Measurements from ENCODE around the gene USP53. TPM values are rescaled to one million over a fixed set of nuclear protein-coding genes. Genes with fewer than 3 reads are reported as not detected.

Gene USP53
- total RNA-seq, 3 donors from 2014 or later = 57.7 to 118 (median 67.6) TPM

DNA sequence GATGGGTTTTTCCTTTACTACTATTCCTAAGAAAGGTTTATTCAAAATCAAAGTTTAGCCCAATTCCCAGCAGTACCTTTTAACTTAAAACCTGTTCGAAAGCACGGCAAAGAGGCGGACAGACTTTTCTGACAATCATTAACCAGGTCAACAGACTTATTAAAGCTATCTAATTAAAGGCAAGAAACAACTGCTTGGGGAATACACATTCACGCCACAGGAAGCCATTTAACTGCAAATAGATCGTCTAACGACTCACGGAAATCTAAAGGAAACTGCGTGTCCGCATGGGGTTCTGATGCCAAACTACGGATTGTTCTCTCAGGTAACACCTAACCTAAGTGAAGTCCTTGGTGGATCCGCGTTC is 663 bp upstream of the USP53 start:
- intact Hi-C loops (cut with DNase I, micrococcal nuclease) = no loop called here
- Histone ChIP-seq H3K4me3 (peak overlapping the region; percentile 83), H3K9me3 (no peaks in the 10 kb centered on the region), H3K4me1 (ENCODE audit: low read depth) (peaks cover 21% of the 10 kb centered on the region), H3K36me3 (ENCODE audit: low read depth) (peaks cover 5% of the 10 kb centered on the region)
- TF ChIP-seq, protein P1, sequence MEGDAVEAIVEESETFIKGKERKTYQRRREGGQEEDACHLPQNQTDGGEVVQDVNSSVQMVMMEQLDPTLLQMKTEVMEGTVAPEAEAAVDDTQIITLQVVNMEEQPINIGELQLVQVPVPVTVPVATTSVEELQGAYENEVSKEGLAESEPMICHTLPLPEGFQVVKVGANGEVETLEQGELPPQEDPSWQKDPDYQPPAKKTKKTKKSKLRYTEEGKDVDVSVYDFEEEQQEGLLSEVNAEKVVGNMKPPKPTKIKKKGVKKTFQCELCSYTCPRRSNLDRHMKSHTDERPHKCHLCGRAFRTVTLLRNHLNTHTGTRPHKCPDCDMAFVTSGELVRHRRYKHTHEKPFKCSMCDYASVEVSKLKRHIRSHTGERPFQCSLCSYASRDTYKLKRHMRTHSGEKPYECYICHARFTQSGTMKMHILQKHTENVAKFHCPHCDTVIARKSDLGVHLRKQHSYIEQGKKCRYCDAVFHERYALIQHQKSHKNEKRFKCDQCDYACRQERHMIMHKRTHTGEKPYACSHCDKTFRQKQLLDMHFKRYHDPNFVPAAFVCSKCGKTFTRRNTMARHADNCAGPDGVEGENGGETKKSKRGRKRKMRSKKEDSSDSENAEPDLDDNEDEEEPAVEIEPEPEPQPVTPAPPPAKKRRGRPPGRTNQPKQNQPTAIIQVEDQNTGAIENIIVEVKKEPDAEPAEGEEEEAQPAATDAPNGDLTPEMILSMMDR (IDR thresholded peaks at IDR 0.05) = no peak
- peak; percentile 2 for ATAC-seq
- no peak for DNase-seq

DNA sequence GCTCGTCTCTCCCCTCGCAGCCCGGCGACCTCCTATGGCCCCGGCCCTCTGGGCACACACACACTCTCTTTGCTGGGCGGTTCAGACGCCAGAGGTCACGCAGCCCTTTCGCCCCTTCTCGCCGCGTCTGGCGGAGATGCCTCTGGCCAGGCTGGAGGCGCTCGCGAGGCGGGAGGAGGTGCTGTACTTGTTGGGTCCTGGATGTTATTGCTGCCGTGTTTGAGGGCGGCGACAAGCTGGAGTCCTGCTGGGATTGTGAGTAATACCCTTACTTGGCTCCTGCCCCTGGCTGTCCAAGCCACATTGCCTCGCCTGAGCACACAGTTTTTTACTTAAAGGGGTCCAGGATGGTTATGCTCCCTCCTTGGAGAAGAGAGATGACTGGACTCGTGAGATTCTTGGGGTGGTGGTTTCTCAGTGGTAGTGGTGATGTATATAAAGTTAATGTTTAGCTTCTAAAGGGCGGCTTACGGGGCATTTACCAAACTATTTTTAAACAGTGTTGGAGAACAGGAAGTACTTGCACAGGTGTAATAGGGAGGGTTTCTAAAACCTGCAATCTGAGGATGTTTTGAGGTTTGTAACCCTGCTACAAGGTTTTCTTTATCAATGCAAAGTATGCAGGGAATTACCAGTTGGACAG is 572 bp downstream of the USP53 start:
- TF ChIP-seq, protein P1 (IDR thresholded peaks at IDR 0.05) = no peak
- no peaks in the 10 kb centered on the region for H3K9me3 ChIP-seq
- peak; percentile 71 for ATAC-seq
- intact Hi-C loops (cut with DNase I, micrococcal nuclease) = no loop called here
- peaks cover 28% of the 10 kb centered on the region for H3K4me1 ChIP-seq (ENCODE audit: low read depth)
- H3K4me3 ChIP-seq = peak overlapping the region; percentile 83
- DNase-seq = peak; percentile 82 to 90 (median 87)
- H3K36me3 ChIP-seq (ENCODE audit: low read depth) = peaks cover 5% of the 10 kb centered on the region

DNA sequence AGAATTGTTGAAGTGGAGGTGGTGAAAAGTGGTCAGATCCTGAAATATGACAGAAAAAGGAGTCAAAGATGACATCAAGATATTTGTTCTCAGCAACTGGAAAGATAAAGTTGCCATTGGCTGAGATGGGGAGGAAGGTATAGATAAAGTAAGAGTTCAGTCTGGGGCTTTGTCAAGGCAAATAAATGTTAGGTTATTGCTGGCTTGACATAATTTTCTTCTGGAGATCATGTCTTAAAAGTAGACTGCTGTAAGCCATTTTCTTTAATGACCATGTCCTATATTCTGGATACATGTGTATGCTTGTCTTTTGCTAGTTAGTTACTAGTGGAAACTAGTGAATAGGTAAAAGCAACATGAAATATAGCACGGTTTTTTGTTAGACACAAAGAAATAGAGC is 5.6 kb downstream of the USP53 start:
- Histone ChIP-seq H3K36me3 (ENCODE audit: low read depth) (no peaks in the 10 kb centered on the region), H3K4me1 (ENCODE audit: low read depth) (peaks cover 18% of the 10 kb centered on the region), H3K4me3 (no peak overlapping the region), H3K9me3 (no peaks in the 10 kb centered on the region)
- intact Hi-C loops (cut with DNase I, micrococcal nuclease) = no loop called here
- ATAC-seq (no peak), DNase-seq (no peak)
- TF ChIP-seq, protein P1 (IDR thresholded peaks at IDR 0.05) = no peak

DNA sequence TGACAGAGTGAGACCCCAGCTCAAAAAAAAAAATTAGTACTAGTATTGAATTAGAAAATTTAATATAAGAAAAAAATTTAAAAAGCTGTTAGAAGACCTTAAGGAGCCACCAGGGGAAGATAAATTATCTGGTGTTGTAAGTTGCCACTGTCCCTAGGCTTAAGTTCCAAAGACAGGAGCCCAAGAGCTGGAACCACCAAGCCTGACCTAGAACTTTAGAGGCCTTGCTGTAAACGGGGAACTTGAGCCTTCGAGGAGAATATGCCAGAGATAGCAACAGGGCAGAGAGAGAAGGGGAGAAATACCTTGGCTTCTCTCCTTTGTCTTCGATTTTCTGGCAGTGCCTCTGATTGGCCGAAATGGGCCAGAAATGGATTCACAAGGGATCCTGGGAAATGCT is 8.9 kb downstream of the USP53 start:
- no peak overlapping the region for H3K4me3 ChIP-seq
- peaks cover 7% of the 10 kb centered on the region for H3K4me1 ChIP-seq (ENCODE audit: low read depth)
- no peaks in the 10 kb centered on the region for H3K9me3 ChIP-seq
- DNase-seq (no peak), ATAC-seq (no peak)
- no peaks in the 10 kb centered on the region for H3K36me3 ChIP-seq (ENCODE audit: low read depth)
- intact Hi-C loops (cut with DNase I, micrococcal nuclease) = no loop called here
- TF ChIP-seq, protein P1 (IDR thresholded peaks at IDR 0.05) = no peak

DNA sequence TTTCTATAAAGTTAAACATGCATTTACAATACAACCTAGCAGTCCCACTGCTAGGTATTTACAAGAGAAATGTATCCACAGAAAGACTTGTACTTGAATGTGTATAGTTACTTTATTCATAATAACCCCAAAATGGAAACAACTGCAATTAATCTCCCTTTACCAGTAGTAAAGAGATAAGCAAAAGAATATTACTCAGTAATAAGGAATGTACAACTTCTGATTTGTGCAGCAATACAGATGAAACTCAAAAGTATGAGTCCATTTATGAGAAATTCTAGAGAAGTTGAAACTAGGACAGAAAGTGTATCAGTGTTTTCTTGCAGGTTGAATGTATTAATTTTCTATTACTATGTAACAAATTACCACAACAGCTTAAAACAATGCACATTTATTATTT is 15.2 kb downstream of the USP53 start:
- TF ChIP-seq, protein P1 (IDR thresholded peaks at IDR 0.05) = no peak
- no peaks in the 10 kb centered on the region for H3K4me1 ChIP-seq (ENCODE audit: low read depth)
- no peaks in the 10 kb centered on the region for H3K36me3 ChIP-seq (ENCODE audit: low read depth)
- H3K4me3 ChIP-seq = no peak overlapping the region
- DNase-seq (no peak), ATAC-seq (no peak)
- intact Hi-C loops (cut with DNase I, micrococcal nuclease) = no loop called here
- H3K9me3 ChIP-seq = no peaks in the 10 kb centered on the region

DNA sequence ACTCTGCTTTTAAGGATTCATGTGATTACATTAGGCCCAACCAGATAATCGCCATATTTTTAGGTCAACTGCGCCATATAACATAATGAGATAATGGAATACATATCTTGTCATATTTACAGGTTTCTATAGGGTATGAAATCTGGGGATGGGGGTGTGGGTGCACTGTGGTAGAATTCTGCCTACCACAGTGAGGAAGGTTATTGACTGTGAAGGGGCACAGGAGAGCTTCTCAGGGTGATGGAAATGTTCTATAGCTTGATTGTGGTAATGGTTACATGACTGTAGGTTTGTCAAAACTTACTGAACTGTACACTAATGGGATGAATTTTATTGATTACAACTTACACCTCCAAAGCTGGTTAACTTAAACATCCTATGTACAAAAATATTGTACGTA is 15.9 kb downstream of the USP53 start:
- Histone ChIP-seq H3K4me3 (no peak overlapping the region), H3K4me1 (ENCODE audit: low read depth) (peaks cover under 1% of the 10 kb centered on the region), H3K9me3 (no peaks in the 10 kb centered on the region), H3K36me3 (ENCODE audit: low read depth) (no peaks in the 10 kb centered on the region)
- TF ChIP-seq, protein P1 (IDR thresholded peaks at IDR 0.05) = no peak
- DNase-seq (no peak), ATAC-seq (no peak)
- intact Hi-C loops (cut with DNase I, micrococcal nuclease) = no loop called here

All from mucosa of descending colon (tissue), 3 donors.